Tibial artery (tissue), 4 donors: Measurements from ENCODE around the gene PKNOX2.

Source experiments
- DNase-seq, 2 donors: peaks; one replicate each; pipeline ENCODE4 v3.0.0-alpha.2; 2019
- H3K27ac ChIP-seq, 2 donors: fragments of 200-600 bp; sonication (generic) in 1 of 2; 1 replicate in 1 of 2; 2 replicates in 1 of 2; pipeline ENCODE4 v1.5.1; 2018 to 2019; ENCODE audit warnings: mild to moderate bottlenecking in 1 of 2
- H3K27me3 ChIP-seq, 2 donors: fragments of 200-600 bp; sonication (generic) in 1 of 2; one replicate each; pipeline versions ENCODE4 v1.5.1 to v1.6.0; 2016 to 2019
- H3K36me3 ChIP-seq, 3 donors: fragments of 200-600 bp; sonication (generic) in 2 of 3; one replicate each; pipeline ENCODE4 v1.5.1; 2016 to 2019; ENCODE audit warnings: mild to moderate bottlenecking in 2 of 3
- H3K4me1 ChIP-seq, 4 donors: fragments of 200-600 bp; sonication (generic) in 2 of 4; 1 replicate in 3 of 4; 2 replicates in 1 of 4; pipeline ENCODE4 v1.5.1; 2016 to 2019
- H3K4me3 ChIP-seq, 2 donors: fragments of 200-600 bp; sonication (generic) in 1 of 2; 1 replicate in 1 of 2; 2 replicates in 1 of 2; pipeline ENCODE4 v1.5.1; 2018 to 2019; ENCODE audit warnings: mild to moderate bottlenecking in 2 of 2
- H3K9me3 ChIP-seq, 3 donors: fragments of 200-600 bp; sonication (generic) in 1 of 3; one replicate each; pipeline ENCODE4 v1.5.1; 2016 to 2019
- CTCF ChIP-seq, 2 experiments: fragments of 200-600 bp in 1 of 2; fragments of 450-650 bp in 1 of 2; IDR thresholded peaks; one replicate each; pipeline ENCODE4 v1.5.1; 2017 to 2019; ENCODE audit warnings: antibody characterized with exemption in 2 of 2, mild to moderate bottlenecking in 1 of 2, moderate library complexity in 1 of 2
- intact Hi-C: fragments of 100-400 bp; cut with DNase I; formaldehyde crosslinking; loops from one replicate; pipeline ENCODE4 v1.15.0; 2023; ENCODE audit warnings: low total_unique reads

PKNOX2 gene

GRCh38 chr11:125164422-125165110 is at the start of gene PKNOX2:
Gene PKNOX2 (plus strand): TSS chr11:125164751. CDS start chr11:125351306, 186,555 bp downstream.
- H3K4me1 ChIP-seq = peaks cover 0 to 43% (median 30%) of the 10 kb centered on the region in 4 donors
- no peaks in the 10 kb centered on the region for H3K27me3 ChIP-seq
- no peaks in the 10 kb centered on the region for H3K9me3 ChIP-seq
- intact Hi-C loops = loop anchor here (2.0 to 10.0 kb wide), 3 partner anchors 63 to 240 kb away; no protein-coding TSS in a partner anchor
- peak within 1 kb of the TSS; percentile 72 to 88 for H3K27ac ChIP-seq
- no peaks in the 10 kb centered on the region for H3K36me3 ChIP-seq
- DNase-seq = peak; percentile 70 to 84
- peak in 1 of 2 experiments; percentile 68 for TF ChIP-seq CTCF (IDR thresholded peaks at IDR 0.05)
- peak within 1 kb of the TSS; percentile 59 to 65 for H3K4me3 ChIP-seq

- no peaks in the 10 kb centered on the region for H3K4me1 ChIP-seq
- DNase-seq = no peak
- peaks cover 0 to 12% of the 10 kb centered on the region in 2 donors for H3K27me3 ChIP-seq
- no peaks in the 10 kb centered on the region for H3K36me3 ChIP-seq
- intact Hi-C loops = no loop called here
- no peak overlapping the region for H3K27ac ChIP-seq
- H3K4me3 ChIP-seq = no peak overlapping the region
- no peaks in the 10 kb centered on the region for H3K9me3 ChIP-seq
- no peak for TF ChIP-seq CTCF (IDR thresholded peaks at IDR 0.05)
These were observed 47.1 kb upstream of the PKNOX2 start for GRCh38 chr11:125117429-125117828.

- Histone ChIP-seq H3K27ac (no peak overlapping the region), H3K9me3 (no peaks in the 10 kb centered on the region), H3K4me1 (no peaks in the 10 kb centered on the region), H3K27me3 (peaks cover 0 to 14% of the 10 kb centered on the region in 2 donors), H3K4me3 (no peak overlapping the region), H3K36me3 (no peaks in the 10 kb centered on the region)
- DNase-seq = no peak
- no peak for TF ChIP-seq CTCF (IDR thresholded peaks at IDR 0.05)
- intact Hi-C loops = no loop called here
These were observed 41.2 kb upstream of the PKNOX2 start for GRCh38 chr11:125123194-125123946.

- no peak overlapping the region for H3K4me3 ChIP-seq
- peak; percentile 47 to 71 for DNase-seq
These were observed 40.5 kb upstream of the PKNOX2 start for GRCh38 chr11:125123947-125124617.

More at GRCh38 chr11:125123947-125124617, 40.5 kb upstream of the PKNOX2 start:
- peak in 1 of 2 experiments; percentile 13 for TF ChIP-seq CTCF (IDR thresholded peaks at IDR 0.05)
- intact Hi-C loops = no loop called here
- Histone ChIP-seq H3K36me3 (no peaks in the 10 kb centered on the region), H3K9me3 (no peaks in the 10 kb centered on the region), H3K27ac (no peak overlapping the region), H3K4me1 (no peaks in the 10 kb centered on the region), H3K27me3 (peaks cover 0 to 10% of the 10 kb centered on the region in 2 donors)
